ENCODE results near the gene WSCD1. TPM values are rescaled to one million over a fixed set of nuclear protein-coding genes. Genes with fewer than 3 reads are reported as not detected.

The WSCD1 gene
- total and polyA plus RNA-seq, 2 donors (not counting 1 experiment from before 2014, with no cell fraction given) = not detected

- Histone ChIP-seq H2AFZ (ENCODE audit: insufficient read depth, low read depth, low read length, poor library complexity, severe bottlenecking) (no peak overlapping the region), H3K4me2 (replicated peaks; ENCODE audit: low read depth, low read length, poor library complexity, severe bottlenecking) (no peak overlapping the region), H3K27me3 (replicated peaks in 1 of 4; ENCODE audit: control extremely low read depth in 1 of 4, control insufficient read depth in 3 of 4, insufficient read depth in 4 of 4, low read length in 3 of 4) (peaks cover 0 to 2% (median 0%) of the 10 kb centered on the region in 4 experiments), H3K4me3 (ENCODE audit: control extremely low read depth in 1 of 5, extremely low read depth in 1 of 5, insufficient read depth in 1 of 5, low read depth in 2 of 5, low read length in 4 of 5) (no peak overlapping the region), H3K27ac (ENCODE audit: low read length in 2 of 2) (no peak overlapping the region), H4K20me1 (ENCODE audit: control insufficient read depth, insufficient read depth, low read length, poor library complexity, severe bottlenecking) (no peaks in the 10 kb centered on the region), H3K4me1 (ENCODE audit: control insufficient read depth in 2 of 2, insufficient read depth in 2 of 2, low read length in 2 of 2) (no peaks in the 10 kb centered on the region), H3K9ac (ENCODE audit: low read length) (no peak overlapping the region), H3K36me3 (replicated peaks in 1 of 2; ENCODE audit: control extremely low read depth in 1 of 2, control insufficient read depth in 1 of 2, extremely low read depth in 1 of 2, insufficient read depth in 2 of 2, low read length in 1 of 2) (no peaks in the 10 kb centered on the region), H3K79me2 (ENCODE audit: control insufficient read depth, insufficient read depth, low read length) (no peaks in the 10 kb centered on the region), H3K9me3 (ENCODE audit: control extremely low read depth in 1 of 3, control insufficient read depth in 2 of 3, insufficient read depth in 1 of 3, low read length in 2 of 3) (no peaks in the 10 kb centered on the region)
- Mint-ChIP-seq H3K4me1 (no peaks in the 10 kb centered on the region), H3K9me3 (ENCODE audit: insufficient read depth) (no peaks in the 10 kb centered on the region), H3K4me3 (no peak overlapping the region), H3K27me3 (peaks cover 23% of the 10 kb centered on the region), H3K27ac (no peak overlapping the region)
- ATAC-seq (ENCODE audit: low read depth) (no peak), DNase-seq (no peak)
- intact Hi-C loops (cut with micrococcal nuclease) = no loop called here
- CTCF ChIA-PET = no interaction called here
- TF ChIP-seq EZH2 (IDR thresholded peaks at IDR 0.05; ENCODE audit: borderline replicate concordance, insufficient read depth, low read depth, low read length, poor library complexity, severe bottlenecking) (no peak), CTCF (IDR thresholded peaks at IDR 0.05) (no peak)
- POLR2A ChIA-PET = no interaction called here
- WGBS (ENCODE audit: insufficient coverage) = 80% methylated on average over 1 of the region's 6 CpGs
Observed at GRCh38 chr17:6023036-6023831, 46.9 kb upstream of the WSCD1 start.

- ATAC-seq (ENCODE audit: low read depth) (no peak), DNase-seq (no peak)
- H3K9me3 Mint-ChIP-seq (ENCODE audit: insufficient read depth) = no peaks in the 10 kb centered on the region
- no peak overlapping the region for H3K4me3 Mint-ChIP-seq
- H3K27me3 ChIP-seq (replicated peaks in 1 of 4; ENCODE audit: control extremely low read depth in 1 of 4, control insufficient read depth in 3 of 4, insufficient read depth in 4 of 4, low read length in 3 of 4) = no peaks in the 10 kb centered on the region
- WGBS (ENCODE audit: insufficient coverage) = 95% methylated on average over 3 of the region's 6 CpGs
- no peaks in the 10 kb centered on the region for H3K9me3 ChIP-seq (ENCODE audit: control extremely low read depth in 1 of 3, control insufficient read depth in 2 of 3, insufficient read depth in 1 of 3, low read length in 2 of 3)
- no peak for TF ChIP-seq CTCF (IDR thresholded peaks at IDR 0.05)
- no peak for TF ChIP-seq EZH2 (IDR thresholded peaks at IDR 0.05; ENCODE audit: borderline replicate concordance, insufficient read depth, low read depth, low read length, poor library complexity, severe bottlenecking)
- H2AFZ ChIP-seq (ENCODE audit: insufficient read depth, low read depth, low read length, poor library complexity, severe bottlenecking) = no peak overlapping the region
- no peaks in the 10 kb centered on the region for H4K20me1 ChIP-seq (ENCODE audit: control insufficient read depth, insufficient read depth, low read length, poor library complexity, severe bottlenecking)
- H3K4me2 ChIP-seq (replicated peaks; ENCODE audit: low read depth, low read length, poor library complexity, severe bottlenecking) = no peak overlapping the region
- no peaks in the 10 kb centered on the region for H3K36me3 ChIP-seq (replicated peaks in 1 of 2; ENCODE audit: control extremely low read depth in 1 of 2, control insufficient read depth in 1 of 2, extremely low read depth in 1 of 2, insufficient read depth in 2 of 2, low read length in 1 of 2)
- no peaks in the 10 kb centered on the region for H3K4me1 Mint-ChIP-seq
- no peak overlapping the region for H3K27ac ChIP-seq (ENCODE audit: low read length in 2 of 2)
- CTCF ChIA-PET = no interaction called here
- H3K4me1 ChIP-seq (ENCODE audit: control insufficient read depth in 2 of 2, insufficient read depth in 2 of 2, low read length in 2 of 2) = no peaks in the 10 kb centered on the region
- H3K27ac Mint-ChIP-seq = no peak overlapping the region
- POLR2A ChIA-PET = no interaction called here
- H3K79me2 ChIP-seq (ENCODE audit: control insufficient read depth, insufficient read depth, low read length) = no peaks in the 10 kb centered on the region
- peaks cover 22% of the 10 kb centered on the region for H3K27me3 Mint-ChIP-seq
- intact Hi-C loops (cut with micrococcal nuclease) = no loop called here
- no peak overlapping the region for H3K4me3 ChIP-seq (ENCODE audit: control extremely low read depth in 1 of 5, extremely low read depth in 1 of 5, insufficient read depth in 1 of 5, low read depth in 2 of 5, low read length in 4 of 5)
- no peak overlapping the region for H3K9ac ChIP-seq (ENCODE audit: low read length)
Observed at GRCh38 chr17:6024576-6024975, 45.6 kb upstream of the WSCD1 start.
